Uterus (tissue), 2 donors: Measurements from ENCODE around the gene OR8G5.

ENCODE experiments used
- CTCF ChIP-seq, 4 experiments: fragments of 200-600 bp in 2 of 4; fragments of 450-650 bp in 2 of 4; sonication (generic) in 2 of 4; IDR thresholded peaks; one replicate each; pipeline ENCODE4 v1.5.1; 2016 to 2019; ENCODE audit warnings: antibody characterized with exemption in 4 of 4, mild to moderate bottlenecking in 2 of 4, moderate library complexity in 1 of 4
- POLR2A ChIP-seq, 2 donors: fragments of 450-650 bp; IDR thresholded peaks; one replicate each; pipeline ENCODE4 v1.6.1; 2016; ENCODE audit warnings: antibody characterized with exemption in 2 of 2, mild to moderate bottlenecking in 1 of 2, moderate library complexity in 1 of 2

GRCh38 chr11:124313849-124314248 is 57.7 kb downstream of the OR8G5 start, which contains the start of gene OR8D1:
- TF ChIP-seq CTCF (IDR thresholded peaks at IDR 0.05) = no peak
- TF ChIP-seq POLR2A (IDR thresholded peaks at IDR 0.05) = no peak
